ENCODE results near the gene CDKN2D. TPM values are rescaled to one million over a fixed set of nuclear protein-coding genes. Genes with fewer than 3 reads are reported as not detected.

CDKN2D gene
- total and polyA plus RNA-seq, 2 of the 13 experiments (the other 11 are each of a cell fraction or from before 2014, with no cell fraction given) = 5.4 to 8.6 TPM

DNA sequence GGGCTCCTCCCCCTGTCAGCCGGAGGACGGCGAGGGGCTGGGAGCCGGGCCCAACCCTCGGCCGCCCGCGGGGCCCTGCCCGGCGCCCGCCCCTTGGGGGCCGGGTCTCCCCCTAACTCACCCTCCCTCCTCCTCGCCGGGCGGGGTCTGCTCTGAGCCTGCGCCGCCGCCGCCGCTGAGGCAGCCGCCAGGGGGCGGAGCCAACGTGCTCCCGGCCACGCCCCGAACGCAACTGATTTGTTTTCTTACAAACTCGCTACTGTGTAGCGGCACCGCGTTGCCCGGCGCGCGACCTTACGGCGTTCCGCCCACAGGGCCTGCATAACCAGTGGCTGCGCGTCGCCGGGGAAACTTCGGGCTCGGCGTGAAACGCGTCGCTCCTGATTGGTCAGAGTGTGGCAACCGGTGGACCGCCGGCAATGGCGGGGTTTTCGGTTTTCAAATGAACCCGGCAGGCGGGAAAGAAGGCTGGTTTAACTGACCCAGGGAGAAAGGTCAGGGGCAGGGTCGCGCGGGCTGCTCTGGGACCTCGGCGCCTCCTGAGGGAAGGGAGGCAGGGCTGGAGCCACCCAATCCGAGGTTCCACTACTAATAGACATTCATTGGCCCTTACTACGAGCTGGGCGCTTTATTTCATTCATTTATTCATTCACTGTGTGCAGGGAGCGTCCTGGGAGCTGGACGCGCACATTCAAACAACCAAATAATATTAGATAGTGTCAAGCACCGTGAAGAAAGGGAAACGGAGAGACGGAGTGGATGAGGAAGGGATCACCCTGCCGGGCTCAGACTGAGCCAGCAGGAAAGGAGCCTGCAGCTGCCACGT lies at the start of gene CDKN2D (continued):
- TF ChIP-seq, protein P1, sequence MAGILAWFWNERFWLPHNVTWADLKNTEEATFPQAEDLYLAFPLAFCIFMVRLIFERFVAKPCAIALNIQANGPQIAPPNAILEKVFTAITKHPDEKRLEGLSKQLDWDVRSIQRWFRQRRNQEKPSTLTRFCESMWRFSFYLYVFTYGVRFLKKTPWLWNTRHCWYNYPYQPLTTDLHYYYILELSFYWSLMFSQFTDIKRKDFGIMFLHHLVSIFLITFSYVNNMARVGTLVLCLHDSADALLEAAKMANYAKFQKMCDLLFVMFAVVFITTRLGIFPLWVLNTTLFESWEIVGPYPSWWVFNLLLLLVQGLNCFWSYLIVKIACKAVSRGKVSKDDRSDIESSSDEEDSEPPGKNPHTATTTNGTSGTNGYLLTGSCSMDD (CRISPR knock-in tag; IDR thresholded peaks at IDR 0.05) = no peak
- TF ChIP-seq GATAD1 (CRISPR knock-in tag; IDR thresholded peaks at IDR 0.05) = peak; percentile 91
- TF ChIP-seq XRCC5 (optimal IDR thresholded peaks at IDR 0.05; ENCODE audit: low read length) = no peak
- TF ChIP-seq SRSF9 (IDR thresholded peaks at IDR 0.05; ENCODE audit: borderline replicate concordance, insufficient read depth, low read depth, low read length, poor library complexity, severe bottlenecking) = no peak
- no peak for TF ChIP-seq CHD4 (IDR thresholded peaks at IDR 0.05; ENCODE audit: borderline replicate concordance, low read length)
- TF ChIP-seq BCL6 (CRISPR knock-in tag; IDR thresholded peaks at IDR 0.05) = no peak
- TF ChIP-seq, protein P2, sequence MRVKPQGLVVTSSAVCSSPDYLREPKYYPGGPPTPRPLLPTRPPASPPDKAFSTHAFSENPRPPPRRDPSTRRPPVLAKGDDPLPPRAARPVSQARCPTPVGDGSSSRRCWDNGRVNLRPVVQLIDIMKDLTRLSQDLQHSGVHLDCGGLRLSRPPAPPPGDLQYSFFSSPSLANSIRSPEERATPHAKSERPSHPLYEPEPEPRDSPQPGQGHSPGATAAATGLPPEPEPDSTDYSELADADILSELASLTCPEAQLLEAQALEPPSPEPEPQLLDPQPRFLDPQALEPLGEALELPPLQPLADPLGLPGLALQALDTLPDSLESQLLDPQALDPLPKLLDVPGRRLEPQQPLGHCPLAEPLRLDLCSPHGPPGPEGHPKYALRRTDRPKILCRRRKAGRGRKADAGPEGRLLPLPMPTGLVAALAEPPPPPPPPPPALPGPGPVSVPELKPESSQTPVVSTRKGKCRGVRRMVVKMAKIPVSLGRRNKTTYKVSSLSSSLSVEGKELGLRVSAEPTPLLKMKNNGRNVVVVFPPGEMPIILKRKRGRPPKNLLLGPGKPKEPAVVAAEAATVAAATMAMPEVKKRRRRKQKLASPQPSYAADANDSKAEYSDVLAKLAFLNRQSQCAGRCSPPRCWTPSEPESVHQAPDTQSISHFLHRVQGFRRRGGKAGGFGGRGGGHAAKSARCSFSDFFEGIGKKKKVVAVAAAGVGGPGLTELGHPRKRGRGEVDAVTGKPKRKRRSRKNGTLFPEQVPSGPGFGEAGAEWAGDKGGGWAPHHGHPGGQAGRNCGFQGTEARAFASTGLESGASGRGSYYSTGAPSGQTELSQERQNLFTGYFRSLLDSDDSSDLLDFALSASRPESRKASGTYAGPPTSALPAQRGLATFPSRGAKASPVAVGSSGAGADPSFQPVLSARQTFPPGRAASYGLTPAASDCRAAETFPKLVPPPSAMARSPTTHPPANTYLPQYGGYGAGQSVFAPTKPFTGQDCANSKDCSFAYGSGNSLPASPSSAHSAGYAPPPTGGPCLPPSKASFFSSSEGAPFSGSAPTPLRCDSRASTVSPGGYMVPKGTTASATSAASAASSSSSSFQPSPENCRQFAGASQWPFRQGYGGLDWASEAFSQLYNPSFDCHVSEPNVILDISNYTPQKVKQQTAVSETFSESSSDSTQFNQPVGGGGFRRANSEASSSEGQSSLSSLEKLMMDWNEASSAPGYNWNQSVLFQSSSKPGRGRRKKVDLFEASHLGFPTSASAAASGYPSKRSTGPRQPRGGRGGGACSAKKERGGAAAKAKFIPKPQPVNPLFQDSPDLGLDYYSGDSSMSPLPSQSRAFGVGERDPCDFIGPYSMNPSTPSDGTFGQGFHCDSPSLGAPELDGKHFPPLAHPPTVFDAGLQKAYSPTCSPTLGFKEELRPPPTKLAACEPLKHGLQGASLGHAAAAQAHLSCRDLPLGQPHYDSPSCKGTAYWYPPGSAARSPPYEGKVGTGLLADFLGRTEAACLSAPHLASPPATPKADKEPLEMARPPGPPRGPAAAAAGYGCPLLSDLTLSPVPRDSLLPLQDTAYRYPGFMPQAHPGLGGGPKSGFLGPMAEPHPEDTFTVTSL (CRISPR knock-in tag; IDR thresholded peaks at IDR 0.05; ENCODE audit: borderline replicate concordance) = no peak
- TF ChIP-seq HOXA9 (CRISPR knock-in tag; IDR thresholded peaks at IDR 0.05; ENCODE audit: borderline replicate concordance) = peak; percentile 79
- peak; percentile 97 for TF ChIP-seq FOXM1 (CRISPR knock-in tag; IDR thresholded peaks at IDR 0.05)
- no peak; the same call in none of the 2 replicates for TF ChIP-seq MXD4 (CRISPR knock-in tag; IDR thresholded peaks at IDR 0.05)
- TF ChIP-seq ZNF772 (CRISPR knock-in tag; IDR thresholded peaks at IDR 0.05) = no peak; the same call in 1 of the 2 replicates
- TF ChIP-seq, protein P3, sequence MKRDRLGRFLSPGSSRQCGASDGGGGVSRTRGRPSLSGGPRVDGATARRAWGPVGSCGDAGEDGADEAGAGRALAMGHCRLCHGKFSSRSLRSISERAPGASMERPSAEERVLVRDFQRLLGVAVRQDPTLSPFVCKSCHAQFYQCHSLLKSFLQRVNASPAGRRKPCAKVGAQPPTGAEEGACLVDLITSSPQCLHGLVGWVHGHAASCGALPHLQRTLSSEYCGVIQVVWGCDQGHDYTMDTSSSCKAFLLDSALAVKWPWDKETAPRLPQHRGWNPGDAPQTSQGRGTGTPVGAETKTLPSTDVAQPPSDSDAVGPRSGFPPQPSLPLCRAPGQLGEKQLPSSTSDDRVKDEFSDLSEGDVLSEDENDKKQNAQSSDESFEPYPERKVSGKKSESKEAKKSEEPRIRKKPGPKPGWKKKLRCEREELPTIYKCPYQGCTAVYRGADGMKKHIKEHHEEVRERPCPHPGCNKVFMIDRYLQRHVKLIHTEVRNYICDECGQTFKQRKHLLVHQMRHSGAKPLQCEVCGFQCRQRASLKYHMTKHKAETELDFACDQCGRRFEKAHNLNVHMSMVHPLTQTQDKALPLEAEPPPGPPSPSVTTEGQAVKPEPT (CRISPR knock-in tag; IDR thresholded peaks at IDR 0.05; ENCODE audit: low read depth) = 0 out of 2 replicates have a peak, but pooled peaks have one; percentile 1
- TF ChIP-seq HNRNPLL (IDR thresholded peaks at IDR 0.05; ENCODE audit: low read depth, low read length, poor library complexity, severe bottlenecking) = peak; percentile 90
- TF ChIP-seq RBM39 (IDR thresholded peaks at IDR 0.05; ENCODE audit: low read depth, low read length, poor library complexity, severe bottlenecking) = peak; percentile 56
- peak; percentile 98 for TF ChIP-seq ZNF441 (CRISPR knock-in tag; IDR thresholded peaks at IDR 0.05; ENCODE audit: borderline replicate concordance)
- TF ChIP-seq ZNF33A (CRISPR knock-in tag; IDR thresholded peaks at IDR 0.05; ENCODE audit: borderline replicate concordance) = no peak

Data from HepG2 (cell line).